Trophoblast cell (in vitro differentiated cells and primary cell): ENCODE data around the gene PTTG2.
A peak's percentile ranks its signal among the peaks of the same experiment; 100 is the strongest.

Experiments
- DNase-seq, 2 donors: peaks; one replicate each; pipeline ENCODE4 v3.0.0-alpha.2; 2016
- H2AFZ ChIP-seq: 2 replicates; pipeline ENCODE4 v1.6.1; 2013; ENCODE audit warnings: low read length, moderate library complexity, mild to moderate bottlenecking; ENCODE audit not compliant: insufficient read depth, poor library complexity
- H2AK5ac ChIP-seq: 2 replicates; pipeline ENCODE4 v1.6.1; 2013; ENCODE audit warnings: mild to moderate bottlenecking, low read length
- H2BK120ac ChIP-seq: 2 replicates; pipeline ENCODE4 v1.6.1; 2013; ENCODE audit warnings: low read length, mild to moderate bottlenecking, moderate library complexity; ENCODE audit not compliant: insufficient read depth, poor library complexity
- H2BK12ac ChIP-seq: 2 replicates; pipeline ENCODE4 v1.6.1; 2013; ENCODE audit warnings: mild to moderate bottlenecking, low read length, moderate library complexity
- H2BK5ac ChIP-seq: 2 replicates; pipeline ENCODE4 v1.6.1; 2013; ENCODE audit warnings: low read length, low read depth, moderate library complexity, mild to moderate bottlenecking; ENCODE audit not compliant: poor library complexity
- H3K14ac ChIP-seq: 2 replicates; pipeline ENCODE4 v1.6.1; 2013; ENCODE audit warnings: mild to moderate bottlenecking, low read length
- H3K18ac ChIP-seq: 2 replicates; pipeline ENCODE4 v1.6.1; 2013; ENCODE audit warnings: mild to moderate bottlenecking, low read length
- H3K23ac ChIP-seq: 2 replicates; pipeline ENCODE4 v1.6.1; 2013; ENCODE audit warnings: low read length
- H3K27ac ChIP-seq: 2 replicates; pipeline ENCODE4 v1.5.1; 2013; ENCODE audit warnings: low read depth, mild to moderate bottlenecking, inconsistent platforms, low read length, moderate library complexity
- H3K27me3 ChIP-seq: 2 replicates; pipeline ENCODE4 v1.6.1; 2013; ENCODE audit warnings: inconsistent platforms, mild to moderate bottlenecking, low read length, moderate library complexity; ENCODE audit not compliant: insufficient read depth
- H3K36me3 ChIP-seq, 2 experiments: 1 replicate in 1 of 2; 2 replicates in 1 of 2; pipeline ENCODE4 v1.6.1; 2013; ENCODE audit warnings: low read length in 2 of 2, mild to moderate bottlenecking in 2 of 2, moderate library complexity in 1 of 2; ENCODE audit not compliant: insufficient read depth in 2 of 2, control insufficient read depth in 1 of 2
- H3K4ac ChIP-seq: 2 replicates; pipeline ENCODE4 v1.6.1; 2013; ENCODE audit warnings: low read depth, mild to moderate bottlenecking, low read length, moderate library complexity
- H3K4me1 ChIP-seq, 2 experiments: 1 replicate in 1 of 2; 2 replicates in 1 of 2; pipeline ENCODE4 v1.6.1; 2013; ENCODE audit warnings: low read length in 2 of 2, mild to moderate bottlenecking in 2 of 2, moderate library complexity in 1 of 2; ENCODE audit not compliant: insufficient read depth in 2 of 2, control insufficient read depth in 1 of 2
- H3K4me2 ChIP-seq: 2 replicates; pipeline ENCODE4 v1.6.1; 2013; ENCODE audit warnings: inconsistent platforms, mild to moderate bottlenecking, low read length, moderate library complexity
- H3K4me3 ChIP-seq: 2 replicates; pipeline ENCODE4 v1.5.1; 2013; ENCODE audit warnings: mild to moderate bottlenecking, low read depth, low read length, inconsistent platforms
- H3K79me1 ChIP-seq: one replicate; pipeline ENCODE4 v1.6.1; 2013; ENCODE audit warnings: low read length
- H3K79me2 ChIP-seq: 2 replicates; pipeline ENCODE4 v1.6.1; 2013; ENCODE audit warnings: low read length, mild to moderate bottlenecking; ENCODE audit not compliant: control insufficient read depth, insufficient read depth, poor library complexity
- H3K9ac ChIP-seq: 2 replicates; pipeline ENCODE4 v1.6.1; 2013; ENCODE audit warnings: mild to moderate bottlenecking, low read length
- H3K9me3 ChIP-seq: 2 replicates; pipeline ENCODE4 v1.6.1; 2013; ENCODE audit warnings: low read depth, mild to moderate bottlenecking, control low read depth, inconsistent platforms, low read length; ENCODE audit not compliant: insufficient read depth
- H4K12ac ChIP-seq: 2 replicates; pipeline ENCODE4 v1.6.1; 2013; ENCODE audit warnings: low read depth, mild to moderate bottlenecking, low read length, moderate library complexity
- H4K8ac ChIP-seq: 2 replicates; pipeline ENCODE4 v1.6.1; 2013; ENCODE audit warnings: low read depth, mild to moderate bottlenecking, low read length, moderate library complexity
- H4K91ac ChIP-seq: one replicate; pipeline ENCODE4 v1.6.1; 2013; ENCODE audit warnings: low read depth, mild to moderate bottlenecking, low read length, moderate library complexity
- WGBS: extraction: QIAGEN DNeasy Blood & Tissue Kit; methylation state at CpG from one replicate; pipeline ENCODE4 v1.1.7; 2013; ENCODE audit warnings: missing lambda C conversion rate; ENCODE audit not compliant: insufficient read length, insufficient coverage; ENCODE audit errors: extremely low coverage; 5-methylcytosine and 5-hydroxymethylcytosine counted together

Gene PTTG2

DNA sequence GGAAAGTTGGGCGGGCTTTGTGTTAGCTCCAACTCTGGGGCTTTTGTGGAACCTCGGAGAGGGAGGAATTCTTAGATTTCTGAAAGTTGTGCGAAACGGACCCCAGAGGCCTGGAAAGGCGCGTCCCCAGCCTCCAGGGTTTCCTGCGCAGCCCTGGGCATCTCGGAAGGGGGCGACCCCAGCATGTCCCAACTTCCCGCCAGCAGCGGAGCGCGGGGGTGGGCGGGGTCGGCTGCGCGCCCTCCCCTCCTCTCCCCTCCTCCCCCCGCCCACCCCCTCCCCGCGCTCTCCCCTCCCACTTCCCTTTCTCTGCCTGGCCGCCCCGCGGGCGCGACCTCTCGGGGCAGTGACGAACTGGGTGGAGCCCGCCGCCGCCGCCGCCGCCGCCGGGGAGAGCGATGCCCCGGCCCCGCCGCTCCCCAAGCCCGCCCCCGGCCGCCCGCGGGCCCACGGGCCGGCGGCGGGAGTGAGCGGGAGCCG is 16.8 kb downstream of the PTTG2 start:
- peak overlapping the region; percentile 74 for H4K8ac ChIP-seq
- H3K9ac ChIP-seq, result peak overlapping the region; percentile 89
- peak overlapping the region; percentile 54 for H2AFZ ChIP-seq
- peaks cover 12% of the 10 kb centered on the region for H3K79me2 ChIP-seq
- peaks cover 4 to 14% of the 10 kb centered on the region in 2 experiments for H3K4me1 ChIP-seq
- no peaks in the 10 kb centered on the region for H3K27me3 ChIP-seq
- H3K79me1 ChIP-seq, result peaks cover 10% of the 10 kb centered on the region
- no peaks in the 10 kb centered on the region for H3K36me3 ChIP-seq
- peak overlapping the region; percentile 98 for H3K18ac ChIP-seq
- peak overlapping the region; percentile 93 for H3K4me3 ChIP-seq
- H2AK5ac ChIP-seq, result no peak overlapping the region
- H2BK12ac ChIP-seq, result peak overlapping the region; percentile 78
- H3K4ac ChIP-seq, result no peak overlapping the region
- peak overlapping the region; percentile 78 for H3K27ac ChIP-seq
- DNase-seq, result peak; percentile 65 to 82
- peak overlapping the region; percentile 85 for H4K12ac ChIP-seq
- H3K4me2 ChIP-seq, result peak overlapping the region; percentile 95
- H3K9me3 ChIP-seq, result peaks cover 1% of the 10 kb centered on the region
- H2BK120ac ChIP-seq, result peak overlapping the region; percentile 97
- H3K23ac ChIP-seq, result no peak overlapping the region
- peak overlapping the region; percentile 76 for H3K14ac ChIP-seq
- H4K91ac ChIP-seq, result peak overlapping the region; percentile 88
- peak overlapping the region; percentile 95 for H2BK5ac ChIP-seq
- no CpG with 5 or more reads among the region's 50 CpGs for WGBS

DNA sequence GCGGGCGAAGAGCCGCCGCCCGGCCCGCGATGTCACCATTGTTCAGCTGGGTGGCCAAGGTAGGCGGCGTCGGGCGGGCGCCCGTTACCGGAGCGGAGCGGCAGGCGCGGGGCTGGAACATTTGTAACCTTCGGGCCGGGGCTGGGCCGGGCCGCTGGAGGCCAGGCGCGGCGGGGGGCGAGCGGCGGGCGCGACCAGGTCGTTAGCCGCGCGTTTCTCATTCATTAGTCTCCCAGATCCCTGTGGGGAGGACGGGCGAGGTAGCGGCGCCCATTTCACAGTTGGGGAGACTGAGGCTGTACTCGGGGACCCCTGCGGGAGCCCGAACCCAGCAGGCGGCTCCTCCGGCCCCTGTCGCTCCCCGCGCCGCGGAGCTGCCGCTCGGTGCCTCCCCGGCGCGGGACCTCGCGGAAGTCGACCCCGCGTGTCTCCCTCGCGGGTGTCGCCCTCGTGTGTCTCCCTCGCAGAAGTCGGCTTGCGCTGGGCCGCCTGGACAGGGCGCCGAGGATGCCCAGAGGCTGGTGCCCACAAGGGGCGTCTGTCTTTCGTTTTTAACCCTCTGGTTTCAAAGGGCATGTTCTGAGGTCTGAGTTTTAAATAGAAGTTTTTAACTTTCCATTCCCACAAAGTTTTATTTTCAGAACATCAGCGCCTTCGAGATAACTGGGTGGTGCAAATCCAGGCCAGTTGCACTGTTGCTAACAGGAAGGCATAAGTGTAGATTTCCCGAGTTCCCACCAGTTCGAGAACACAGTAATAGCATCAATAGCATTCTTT is 17.5 kb downstream of the PTTG2 start:
- Histone ChIP-seq H4K8ac (peak overlapping the region; percentile 68), H2BK12ac (peak overlapping the region; percentile 59), H3K36me3 (no peaks in the 10 kb centered on the region), H4K12ac (peak overlapping the region; percentile 85), H3K9me3 (peaks cover 1% of the 10 kb centered on the region), H2AFZ (peak overlapping the region; percentile 69), H3K79me1 (peaks cover 10% of the 10 kb centered on the region), H3K23ac (no peak overlapping the region), H3K27ac (peak overlapping the region; percentile 51), H2BK5ac (peak overlapping the region; percentile 95), H3K4me2 (peak overlapping the region; percentile 95), H3K9ac (peak overlapping the region; percentile 89), H2AK5ac (peak overlapping the region; percentile 53), H3K79me2 (peaks cover 12% of the 10 kb centered on the region), H3K14ac (peak overlapping the region; percentile 76), H3K4me3 (peak overlapping the region; percentile 93), H3K18ac (peak overlapping the region; percentile 98), H3K27me3 (no peaks in the 10 kb centered on the region), H3K4ac (peak overlapping the region; percentile 96), H4K91ac (peak overlapping the region; percentile 88), H3K4me1 (peaks cover 4 to 14% of the 10 kb centered on the region in 2 experiments), H2BK120ac (peak overlapping the region; percentile 97)
- no CpG with 5 or more reads among the region's 74 CpGs for WGBS
- DNase-seq, result peak; percentile 40 to 68

DNA sequence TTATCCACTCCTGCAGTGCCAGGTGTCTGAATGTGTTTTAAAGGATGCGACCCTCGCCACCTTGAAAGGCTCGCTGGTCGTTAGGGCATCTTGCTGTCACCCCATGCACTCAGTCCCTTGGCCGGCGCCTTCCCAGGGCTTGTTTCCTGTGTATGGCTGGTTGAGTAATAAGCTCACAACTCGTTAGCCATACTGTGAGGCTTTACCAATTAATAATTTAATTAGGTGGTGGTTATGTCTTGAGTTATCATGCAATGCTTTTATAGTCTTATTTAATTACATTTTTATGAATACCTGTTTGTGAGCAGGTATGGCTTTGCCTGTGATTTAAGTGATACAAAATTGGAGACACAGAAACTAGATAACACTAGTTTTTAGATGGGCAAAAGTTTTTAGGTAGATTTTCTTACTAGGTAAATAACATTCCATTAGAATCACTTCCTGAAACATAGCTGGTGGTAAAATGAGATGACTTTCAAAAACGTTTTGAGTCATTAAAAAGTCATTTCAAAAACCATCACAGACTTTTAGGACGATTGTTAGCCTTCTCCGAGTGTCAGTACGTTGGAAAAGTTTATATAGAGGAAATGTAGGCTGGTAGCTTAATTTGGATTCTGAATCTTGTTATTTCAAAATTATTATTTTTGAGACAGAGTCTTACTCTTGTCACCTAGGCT is 18.2 kb downstream of the PTTG2 start:
- Histone ChIP-seq H3K4me1 (peaks cover 6 to 17% of the 10 kb centered on the region in 2 experiments), H2AFZ (peak overlapping the region; percentile 35), H2BK12ac (peak overlapping the region; percentile 59), H3K27me3 (no peaks in the 10 kb centered on the region), H3K79me1 (peaks cover 10% of the 10 kb centered on the region), H3K79me2 (peaks cover 14% of the 10 kb centered on the region), H4K12ac (no peak overlapping the region), H3K23ac (no peak overlapping the region), H3K9me3 (peaks cover 1% of the 10 kb centered on the region), H3K4ac (peak overlapping the region; percentile 96), H3K4me3 (peak overlapping the region; percentile 67), H4K8ac (no peak overlapping the region), H3K18ac (peak overlapping the region; percentile 29), H4K91ac (no peak overlapping the region), H3K14ac (peak overlapping the region; percentile 7), H3K36me3 (no peaks in the 10 kb centered on the region), H2BK120ac (no peak overlapping the region), H2AK5ac (peak overlapping the region; percentile 53), H3K9ac (peak overlapping the region; percentile 2), H2BK5ac (no peak overlapping the region), H3K4me2 (peak overlapping the region; percentile 95), H3K27ac (peak overlapping the region; percentile 51)
- WGBS, result no CpG with 5 or more reads among the region's 11 CpGs
- peak; percentile 3 to 32 for DNase-seq

DNA sequence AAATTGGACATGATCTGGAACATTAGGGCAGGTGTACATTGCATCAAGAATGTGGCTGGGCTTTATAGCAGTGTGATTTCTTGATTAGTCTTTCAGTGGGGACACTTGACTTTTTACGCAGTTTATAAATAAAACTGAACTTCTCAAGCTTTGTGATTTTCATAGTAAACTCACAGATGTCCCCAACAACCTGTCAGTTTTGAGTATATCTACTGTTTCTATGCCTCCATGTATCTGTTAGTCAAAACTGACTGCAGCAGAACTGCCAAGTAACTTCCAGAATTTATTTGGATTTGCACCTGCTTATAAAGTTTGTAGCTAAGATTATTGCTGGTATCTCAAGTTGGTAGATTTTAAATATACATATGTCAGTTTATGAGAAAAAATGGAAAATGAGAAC is 20.0 kb downstream of the PTTG2 start:
- no peak overlapping the region for H2BK5ac ChIP-seq
- no peak overlapping the region for H3K23ac ChIP-seq
- WGBS, result no CpG with 5 or more reads among the region's 1 CpG
- no peak overlapping the region for H4K91ac ChIP-seq
- H4K12ac ChIP-seq, result no peak overlapping the region
- H3K4me2 ChIP-seq, result no peak overlapping the region
- no peak overlapping the region for H2BK12ac ChIP-seq
- H3K27me3 ChIP-seq, result no peaks in the 10 kb centered on the region
- H3K14ac ChIP-seq, result no peak overlapping the region
- H3K9ac ChIP-seq, result no peak overlapping the region
- H2BK120ac ChIP-seq, result no peak overlapping the region
- H3K9me3 ChIP-seq, result peaks cover 1% of the 10 kb centered on the region
- no peak overlapping the region for H3K4me3 ChIP-seq
- H2AFZ ChIP-seq, result no peak overlapping the region
- no peak overlapping the region for H3K27ac ChIP-seq
- no peak overlapping the region for H4K8ac ChIP-seq
- no peak overlapping the region for H3K4ac ChIP-seq
- H3K36me3 ChIP-seq, result no peaks in the 10 kb centered on the region
- peaks cover 10% of the 10 kb centered on the region for H3K79me1 ChIP-seq
- peaks cover 16% of the 10 kb centered on the region for H3K79me2 ChIP-seq
- H2AK5ac ChIP-seq, result no peak overlapping the region
- no peak overlapping the region for H3K18ac ChIP-seq
- H3K4me1 ChIP-seq, result peaks cover 6 to 17% of the 10 kb centered on the region in 2 experiments
- DNase-seq, result no peak
